Smooth muscle cell (in vitro differentiated cells): Measurements from ENCODE around the gene DPCD. TPM values are rescaled to one million over a fixed set of nuclear protein-coding genes. Genes with fewer than 3 reads are reported as not detected.

Experiments
- DNase-seq: peaks from one replicate; lab custom pipeline; 2025; ENCODE audit not compliant: unreplicated experiment; lab: John Stamatoyannopoulos, UW
- H2AFZ ChIP-seq: fragments of 200-600 bp; sonication (generic); 2 replicates; pipeline ENCODE4 v1.6.0; 2016; ENCODE audit warnings: antibody characterized with exemption, low read depth, mild to moderate bottlenecking
- H3F3A ChIP-seq: fragments of 200-600 bp; sonication (generic); 2 replicates; pipeline ENCODE4 v1.6.0; 2017; ENCODE audit warnings: antibody characterized with exemption, low read depth
- H3K27ac ChIP-seq: fragments of 200-600 bp; sonication (generic); 2 replicates; pipeline ENCODE4 v1.5.1; 2016; ENCODE audit warnings: low read depth, mild to moderate bottlenecking
- H3K27me3 ChIP-seq: fragments of 200-600 bp; sonication (generic); 2 replicates; pipeline ENCODE4 v1.6.1; 2016; ENCODE audit warnings: low read depth, mild to moderate bottlenecking
- H3K36me3 ChIP-seq: fragments of 200-600 bp; sonication (generic); 2 replicates; pipeline ENCODE4 v1.5.1; 2016; ENCODE audit warnings: low read depth
- H3K4me1 ChIP-seq: fragments of 200-600 bp; sonication (generic); 2 replicates; pipeline ENCODE4 v1.5.1; 2016; ENCODE audit warnings: low read depth
- H3K4me2 ChIP-seq: fragments of 200-600 bp; sonication (generic); 2 replicates; pipeline ENCODE4 v1.6.0; 2016; ENCODE audit warnings: mild to moderate bottlenecking
- H3K4me3 ChIP-seq: fragments of 200-600 bp; sonication (generic); 2 replicates; pipeline ENCODE4 v1.5.1; 2016; ENCODE audit warnings: mild to moderate bottlenecking
- H3K79me2 ChIP-seq: fragments of 200-600 bp; sonication (generic); 2 replicates; pipeline ENCODE4 v1.6.0; 2016; ENCODE audit warnings: low read depth, mild to moderate bottlenecking
- H3K9ac ChIP-seq: fragments of 200-600 bp; sonication (generic); 2 replicates; pipeline ENCODE4 v1.6.0; 2016; ENCODE audit warnings: low read depth
- H3K9me3 ChIP-seq: fragments of 200-600 bp; sonication (generic); replicated peaks from 2 replicates; pipeline ENCODE4 v1.5.1; 2016; ENCODE audit warnings: low read depth
- H4K20me1 ChIP-seq: fragments of 200-600 bp; sonication (generic); 2 replicates; pipeline ENCODE4 v1.6.0; 2016; ENCODE audit warnings: low read depth
- CTCF ChIP-seq: fragments of 200-600 bp; sonication (generic); IDR thresholded peaks from 2 replicates; pipeline ENCODE4 v1.5.1; 2017; ENCODE audit warnings: borderline replicate concordance, mild to moderate bottlenecking, antibody characterized with exemption; ENCODE audit not compliant: insufficient read depth, poor library complexity, severe bottlenecking
- WGBS: methylation state at CpG from one replicate; pipeline ENCODE4 v1.1.7; 2016; ENCODE audit warnings: low lambda C conversion rate; 5-methylcytosine and 5-hydroxymethylcytosine counted together
- polyA plus RNA-seq: library from polyadenylated mRNA; unstranded; fragments of >200 nt; fragmentation: Nextera tagmentation; extraction: Ambion mirVana; gene quantifications from 2 replicates; pipeline ENCODE4 v1.2.1, GENCODE V29; 2016
- total RNA-seq: library from RNA; depleted of rRNA; stranded (reverse); fragments of >200 nt; gene quantifications from 2 replicates; pipeline ENCODE4 v1.2.3, GENCODE V29; 2014

DPCD gene
- total and polyA plus RNA-seq, 2 experiments from 2014 or later = 116 to 150 TPM

- no peaks in the 10 kb centered on the region for H3K9me3 ChIP-seq
- 95% methylated on average over 10 of the region's 10 CpGs for WGBS
- H3K27ac ChIP-seq = no peak overlapping the region
- H3F3A ChIP-seq = no peaks in the 10 kb centered on the region
- H3K4me2 ChIP-seq = no peak overlapping the region
- DNase-seq = no peak
- H3K9ac ChIP-seq = no peak overlapping the region
- peaks cover 5% of the 10 kb centered on the region for H4K20me1 ChIP-seq
- H3K36me3 ChIP-seq = no peaks in the 10 kb centered on the region
- H3K4me3 ChIP-seq = no peak overlapping the region
- H2AFZ ChIP-seq = no peak overlapping the region
- no peak for TF ChIP-seq CTCF
- H3K79me2 ChIP-seq = no peaks in the 10 kb centered on the region
- H3K4me1 ChIP-seq = peaks cover 23% of the 10 kb centered on the region
- no peaks in the 10 kb centered on the region for H3K27me3 ChIP-seq
Measured at GRCh38 chr10:101612872-101613271, 24.8 kb downstream of the DPCD start.

- no peak overlapping the region for H2AFZ ChIP-seq
- no peak overlapping the region for H3K27ac ChIP-seq
- H3K79me2 ChIP-seq = no peaks in the 10 kb centered on the region
- no peaks in the 10 kb centered on the region for H3K36me3 ChIP-seq
- no peaks in the 10 kb centered on the region for H4K20me1 ChIP-seq
- 96% methylated on average over 3 of the region's 3 CpGs for WGBS
- no peak overlapping the region for H3K4me3 ChIP-seq
- H3K4me2 ChIP-seq = no peak overlapping the region
- no peak for TF ChIP-seq CTCF
- no peaks in the 10 kb centered on the region for H3K27me3 ChIP-seq
- no peaks in the 10 kb centered on the region for H3K9me3 ChIP-seq
- no peak overlapping the region for H3K9ac ChIP-seq
- H3F3A ChIP-seq = no peaks in the 10 kb centered on the region
- no peak for DNase-seq
- H3K4me1 ChIP-seq = peaks cover 23% of the 10 kb centered on the region
Measured at GRCh38 chr10:101613646-101614045, 25.5 kb downstream of the DPCD start.

- Histone ChIP-seq H4K20me1 (no peaks in the 10 kb centered on the region), H2AFZ (no peak overlapping the region), H3K4me3 (no peak overlapping the region), H3K79me2 (no peaks in the 10 kb centered on the region), H3K27ac (no peak overlapping the region), H3K4me1 (peaks cover 27% of the 10 kb centered on the region), H3K27me3 (no peaks in the 10 kb centered on the region), H3K9ac (no peak overlapping the region), H3K9me3 (no peaks in the 10 kb centered on the region), H3F3A (no peaks in the 10 kb centered on the region), H3K36me3 (no peaks in the 10 kb centered on the region), H3K4me2 (no peak overlapping the region)
- no peak for DNase-seq
- TF ChIP-seq CTCF = no peak
- WGBS = 79% methylated on average over 13 of the region's 13 CpGs
Measured at GRCh38 chr10:101614663-101615524, 26.8 kb downstream of the DPCD start.
